GM10266 (cell line): ENCODE measurements around the gene SYMPK.

Source experiments
- DNase-seq: peaks from one replicate; pipeline ENCODE4 v3.0.0; 2012; ENCODE audit errors: extremely low spot score
- CTCF ChIP-seq: IDR thresholded peaks from 2 replicates; pipeline ENCODE4 v1.5.1; 2012; ENCODE audit warnings: mild to moderate bottlenecking, low read depth; ENCODE audit not compliant: control insufficient read depth, insufficient read depth; ENCODE audit errors: missing control alignments

The SYMPK gene

GRCh38 chr19:45816236-45817009 is 46.5 kb downstream of the SYMPK start:
- DNase-seq: no peak
- TF ChIP-seq CTCF: peak; percentile 21

GRCh38 chr19:45815481-45816216 is 47.3 kb downstream of the SYMPK start:
- no peak for TF ChIP-seq CTCF
- DNase-seq: no peak

- TF ChIP-seq CTCF: no peak
- no peak for DNase-seq
Measured at GRCh38 chr19:45814851-45815480, 48.0 kb downstream of the SYMPK start, which contains the start of gene RSPH6A. TSS of gene RSPH6A (minus strand) at chr19:45815308. CDS start at chr19:45815176, 132 bp downstream.

- TF ChIP-seq CTCF: no peak
- DNase-seq: no peak
Measured at GRCh38 chr19:45814166-45814780, 48.7 kb downstream of the SYMPK start.

- no peak for TF ChIP-seq CTCF
- DNase-seq: no peak
Measured at GRCh38 chr19:45812297-45812696, 50.6 kb downstream of the SYMPK start.

GRCh38 chr19:45809643-45810159 is 53.2 kb downstream of the SYMPK start:
- DNase-seq: no peak
- TF ChIP-seq CTCF: no peak
